ENCODE data around the gene FOXF2. TPM values are rescaled to one million over a fixed set of nuclear protein-coding genes. Genes with fewer than 3 reads are reported as not detected.

The FOXF2 gene
- total and polyA plus RNA-seq, 2 donors (not counting 1 experiment from before 2014, with no cell fraction given): not detected

DNA sequence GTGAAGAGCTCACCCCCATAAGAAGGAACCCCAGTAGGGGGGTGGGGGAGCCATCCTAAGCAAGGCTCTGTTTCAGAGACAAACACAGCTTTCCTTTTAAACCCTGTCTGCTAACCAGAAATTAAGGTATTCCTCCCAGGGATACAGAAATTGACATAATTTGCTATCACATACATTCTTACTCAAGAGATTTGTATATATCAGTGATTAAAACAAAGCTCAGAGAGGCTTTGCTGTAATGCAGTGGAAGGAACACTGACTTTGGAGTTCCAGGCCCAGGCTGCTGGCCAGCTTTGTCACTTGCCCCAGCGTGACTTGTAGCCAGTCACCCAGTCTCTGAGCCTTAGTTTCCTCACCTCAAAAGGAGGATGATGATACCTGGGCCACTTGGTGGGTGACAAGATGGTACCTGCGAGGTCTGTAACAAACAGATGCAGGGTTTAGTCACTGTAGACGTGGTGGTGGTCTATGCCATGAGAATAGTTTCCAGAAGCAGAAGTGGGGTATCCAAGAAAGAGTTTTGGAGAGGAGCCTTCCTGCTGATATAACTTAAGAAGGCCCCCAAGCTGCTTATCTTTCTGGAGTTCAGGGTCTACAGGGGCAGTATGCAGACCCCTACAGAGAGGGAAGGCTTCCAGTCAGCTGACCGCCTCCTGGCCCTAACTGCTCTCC lies 3.2 kb upstream of the FOXF2 start:
- Mint-ChIP-seq H3K27me3 (peaks cover 53% of the 10 kb centered on the region), H3K4me1 (peaks cover 30% of the 10 kb centered on the region), H3K9me3 (ENCODE audit: insufficient read depth) (no peaks in the 10 kb centered on the region), H3K27ac (no peak overlapping the region), H3K4me3 (no peak overlapping the region)
- Histone ChIP-seq H3K4me1 (ENCODE audit: control insufficient read depth in 2 of 2, insufficient read depth in 2 of 2, low read length in 2 of 2) (peaks cover 51 to 66% of the 10 kb centered on the region in 2 donors), H3K4me2 (replicated peaks; ENCODE audit: low read depth, low read length, poor library complexity, severe bottlenecking) (no peak overlapping the region), H3K79me2 (ENCODE audit: control insufficient read depth, insufficient read depth, low read length) (no peaks in the 10 kb centered on the region), H3K27me3 (replicated peaks in 1 of 4; ENCODE audit: control extremely low read depth in 1 of 4, control insufficient read depth in 3 of 4, insufficient read depth in 4 of 4, low read length in 3 of 4) (peaks cover 0 to 86% (median 53%) of the 10 kb centered on the region in 4 experiments), H2AFZ (ENCODE audit: insufficient read depth, low read depth, low read length, poor library complexity, severe bottlenecking) (no peak overlapping the region), H3K36me3 (replicated peaks in 1 of 2; ENCODE audit: control extremely low read depth in 1 of 2, control insufficient read depth in 1 of 2, extremely low read depth in 1 of 2, insufficient read depth in 2 of 2, low read length in 1 of 2) (no peaks in the 10 kb centered on the region), H4K20me1 (ENCODE audit: control insufficient read depth, insufficient read depth, low read length, poor library complexity, severe bottlenecking) (no peaks in the 10 kb centered on the region), H3K9ac (ENCODE audit: low read length) (no peak overlapping the region), H3K27ac (ENCODE audit: low read length in 2 of 2) (no peak overlapping the region), H3K9me3 (ENCODE audit: control extremely low read depth in 1 of 3, control insufficient read depth in 2 of 3, insufficient read depth in 1 of 3, low read length in 2 of 3) (peaks cover 0 to 35% (median 0%) of the 10 kb centered on the region in 3 donors), H3K4me3 (ENCODE audit: control extremely low read depth in 1 of 5, extremely low read depth in 1 of 5, insufficient read depth in 1 of 5, low read depth in 2 of 5, low read length in 4 of 5) (no peak overlapping the region)
- intact Hi-C loops (cut with micrococcal nuclease): loop anchor here (5.0 kb wide), 1 partner anchor 226 kb away; no protein-coding TSS in a partner anchor
- no peak for DNase-seq
- ChIA-PET POLR2A (no interaction called here), CTCF (interaction anchor here (0.7 to 3.3 kb wide), 3 partner anchors 10 to 793 kb away, joined by 4 to 23 read pairs (median 5); no protein-coding TSS in a partner anchor)
- 61% methylated on average over 2 of the region's 4 CpGs for WGBS (ENCODE audit: insufficient coverage)
- no peak for TF ChIP-seq EZH2 (IDR thresholded peaks at IDR 0.05; ENCODE audit: borderline replicate concordance, insufficient read depth, low read depth, low read length, poor library complexity, severe bottlenecking)
- TF ChIP-seq, protein P1, sequence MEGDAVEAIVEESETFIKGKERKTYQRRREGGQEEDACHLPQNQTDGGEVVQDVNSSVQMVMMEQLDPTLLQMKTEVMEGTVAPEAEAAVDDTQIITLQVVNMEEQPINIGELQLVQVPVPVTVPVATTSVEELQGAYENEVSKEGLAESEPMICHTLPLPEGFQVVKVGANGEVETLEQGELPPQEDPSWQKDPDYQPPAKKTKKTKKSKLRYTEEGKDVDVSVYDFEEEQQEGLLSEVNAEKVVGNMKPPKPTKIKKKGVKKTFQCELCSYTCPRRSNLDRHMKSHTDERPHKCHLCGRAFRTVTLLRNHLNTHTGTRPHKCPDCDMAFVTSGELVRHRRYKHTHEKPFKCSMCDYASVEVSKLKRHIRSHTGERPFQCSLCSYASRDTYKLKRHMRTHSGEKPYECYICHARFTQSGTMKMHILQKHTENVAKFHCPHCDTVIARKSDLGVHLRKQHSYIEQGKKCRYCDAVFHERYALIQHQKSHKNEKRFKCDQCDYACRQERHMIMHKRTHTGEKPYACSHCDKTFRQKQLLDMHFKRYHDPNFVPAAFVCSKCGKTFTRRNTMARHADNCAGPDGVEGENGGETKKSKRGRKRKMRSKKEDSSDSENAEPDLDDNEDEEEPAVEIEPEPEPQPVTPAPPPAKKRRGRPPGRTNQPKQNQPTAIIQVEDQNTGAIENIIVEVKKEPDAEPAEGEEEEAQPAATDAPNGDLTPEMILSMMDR (IDR thresholded peaks at IDR 0.05): no peak
- ATAC-seq (ENCODE audit: low read depth): no peak

DNA sequence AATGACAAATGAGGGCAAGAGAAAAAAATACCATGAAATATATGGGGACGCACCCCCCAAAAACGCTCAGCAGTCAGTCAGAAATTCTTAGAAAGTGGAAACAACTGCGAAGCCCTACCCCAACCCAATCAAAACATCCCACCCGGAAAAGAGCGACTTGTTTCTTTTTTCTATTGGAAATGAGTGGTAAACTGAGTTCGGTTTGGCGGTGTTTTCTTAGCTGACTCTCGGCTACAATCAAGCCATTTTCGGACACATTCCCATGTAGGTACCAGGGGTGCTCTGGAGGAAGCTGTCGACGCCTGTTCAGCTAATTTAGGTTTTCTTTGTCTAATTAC lies 1.9 kb upstream of the FOXF2 start:
- H3K36me3 ChIP-seq (replicated peaks in 1 of 2; ENCODE audit: control extremely low read depth in 1 of 2, control insufficient read depth in 1 of 2, extremely low read depth in 1 of 2, insufficient read depth in 2 of 2, low read length in 1 of 2): no peaks in the 10 kb centered on the region
- no peak for TF ChIP-seq EZH2 (IDR thresholded peaks at IDR 0.05; ENCODE audit: borderline replicate concordance, insufficient read depth, low read depth, low read length, poor library complexity, severe bottlenecking)
- TF ChIP-seq, protein P1 (IDR thresholded peaks at IDR 0.05): no peak
- no peak overlapping the region for H3K27ac Mint-ChIP-seq
- H3K4me3 Mint-ChIP-seq: peak overlapping the region; percentile 26
- no peak overlapping the region for H3K9ac ChIP-seq (ENCODE audit: low read length)
- no peak overlapping the region for H2AFZ ChIP-seq (ENCODE audit: insufficient read depth, low read depth, low read length, poor library complexity, severe bottlenecking)
- H3K27me3 Mint-ChIP-seq: peaks cover 60% of the 10 kb centered on the region
- no peaks in the 10 kb centered on the region for H4K20me1 ChIP-seq (ENCODE audit: control insufficient read depth, insufficient read depth, low read length, poor library complexity, severe bottlenecking)
- no peak overlapping the region for H3K4me3 ChIP-seq (ENCODE audit: control extremely low read depth in 1 of 5, extremely low read depth in 1 of 5, insufficient read depth in 1 of 5, low read depth in 2 of 5, low read length in 4 of 5)
- 4% methylated on average over 4 of the region's 11 CpGs for WGBS (ENCODE audit: insufficient coverage)
- CTCF ChIA-PET: interaction anchor here (1.4 to 3.3 kb wide), 2 partner anchors 9 to 795 kb away, joined by 5 to 23 read pairs; no protein-coding TSS in a partner anchor
- intact Hi-C loops (cut with micrococcal nuclease): loop anchor here (5.0 kb wide), 1 partner anchor 225 kb away; no protein-coding TSS in a partner anchor
- H3K9me3 Mint-ChIP-seq (ENCODE audit: insufficient read depth): no peaks in the 10 kb centered on the region
- POLR2A ChIA-PET: no interaction called here
- H3K9me3 ChIP-seq (ENCODE audit: control extremely low read depth in 1 of 3, control insufficient read depth in 2 of 3, insufficient read depth in 1 of 3, low read length in 2 of 3): peaks cover 0 to 28% (median 0%) of the 10 kb centered on the region in 3 donors
- peaks cover 40 to 62% of the 10 kb centered on the region in 2 donors for H3K4me1 ChIP-seq (ENCODE audit: control insufficient read depth in 2 of 2, insufficient read depth in 2 of 2, low read length in 2 of 2)
- H3K4me2 ChIP-seq (replicated peaks; ENCODE audit: low read depth, low read length, poor library complexity, severe bottlenecking): no peak overlapping the region
- no peak for ATAC-seq (ENCODE audit: low read depth)
- H3K4me1 Mint-ChIP-seq: peaks cover 35% of the 10 kb centered on the region
- no peak overlapping the region for H3K27ac ChIP-seq (ENCODE audit: low read length in 2 of 2)
- peaks cover 0 to 87% (median 59%) of the 10 kb centered on the region in 4 experiments for H3K27me3 ChIP-seq (replicated peaks in 1 of 4; ENCODE audit: control extremely low read depth in 1 of 4, control insufficient read depth in 3 of 4, insufficient read depth in 4 of 4, low read length in 3 of 4)
- peak; percentile 12 for DNase-seq
- H3K79me2 ChIP-seq (ENCODE audit: control insufficient read depth, insufficient read depth, low read length): no peaks in the 10 kb centered on the region

Measured in B cell (primary cell).